K562 (cell line): ENCODE results near the gene AQP5.

Experiments used
- CHD1 ChIP-seq: fragments of 200-600 bp; sonication (generic); IDR thresholded peaks from one replicate; pipeline ENCODE4 v1.6.1; 2012; ENCODE audit warnings: mild to moderate bottlenecking, moderate library complexity, low read length, inconsistent platforms
- DNMT1 ChIP-seq: fragments of 450-650 bp; IDR thresholded peaks from 2 replicates; pipeline ENCODE4 v1.6.1; 2016; ENCODE audit warnings: antibody characterized with exemption, mild to moderate bottlenecking
- EZH2 ChIP-seq: IDR thresholded peaks from 2 replicates; pipeline ENCODE4 v1.6.1; 2012; ENCODE audit warnings: low read depth, mild to moderate bottlenecking, inconsistent platforms, low read length, borderline replicate concordance
- POLR2A ChIP-seq: fragments of 450-650 bp; conservative IDR thresholded peaks from 2 replicates; pipeline ENCODE4 v1.6.1; 2016
- TF ChIP-seq, protein P1 (sequence below), 3 experiments: IDR thresholded peaks in 2 of 3; conservative IDR thresholded peaks in 1 of 3; 2 replicates each; pipeline ENCODE4 v1.5.1; 2011 to 2012; ENCODE audit warnings: low read length in 3 of 3, mild to moderate bottlenecking in 3 of 3, control low read depth in 2 of 3, improper control_type of control experiment in 1 of 3, inconsistent platforms in 1 of 3, low read depth in 1 of 3, mixed read lengths in 1 of 3, moderate library complexity in 1 of 3; ENCODE audit not compliant: insufficient read depth in 2 of 3
- TF ChIP-seq, protein P2 (sequence below): sonication (generic); formaldehyde crosslinking; IDR thresholded peaks from 2 replicates; pipeline ENCODE4 v1.8.0; 2023; ENCODE audit warnings: mild to moderate bottlenecking, missing genetic modification reagents

DNA sequence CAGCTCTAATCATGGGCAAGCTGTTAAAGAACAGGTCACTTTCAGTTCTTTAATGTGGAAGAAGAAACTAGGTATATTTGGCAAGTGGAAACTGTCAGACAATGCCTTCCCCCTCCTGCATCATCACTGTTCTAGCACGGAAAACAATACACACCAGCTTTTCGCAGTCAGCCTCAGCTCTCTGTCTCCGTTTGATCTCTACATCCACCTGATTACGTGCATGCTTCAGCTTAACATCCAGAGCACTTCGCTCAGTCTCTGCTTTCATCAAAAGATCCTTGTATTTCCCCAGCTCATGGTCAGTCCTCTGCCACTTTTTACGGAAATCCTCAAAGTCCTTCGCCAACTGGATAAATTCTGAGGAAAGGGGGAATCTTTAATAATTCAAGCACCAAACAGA lies 44.6 kb downstream of the AQP5 start:
- TF ChIP-seq DNMT1 (no peak), POLR2A (no peak), EZH2 (no peak), CHD1 (no peak)
- TF ChIP-seq, protein P1, sequence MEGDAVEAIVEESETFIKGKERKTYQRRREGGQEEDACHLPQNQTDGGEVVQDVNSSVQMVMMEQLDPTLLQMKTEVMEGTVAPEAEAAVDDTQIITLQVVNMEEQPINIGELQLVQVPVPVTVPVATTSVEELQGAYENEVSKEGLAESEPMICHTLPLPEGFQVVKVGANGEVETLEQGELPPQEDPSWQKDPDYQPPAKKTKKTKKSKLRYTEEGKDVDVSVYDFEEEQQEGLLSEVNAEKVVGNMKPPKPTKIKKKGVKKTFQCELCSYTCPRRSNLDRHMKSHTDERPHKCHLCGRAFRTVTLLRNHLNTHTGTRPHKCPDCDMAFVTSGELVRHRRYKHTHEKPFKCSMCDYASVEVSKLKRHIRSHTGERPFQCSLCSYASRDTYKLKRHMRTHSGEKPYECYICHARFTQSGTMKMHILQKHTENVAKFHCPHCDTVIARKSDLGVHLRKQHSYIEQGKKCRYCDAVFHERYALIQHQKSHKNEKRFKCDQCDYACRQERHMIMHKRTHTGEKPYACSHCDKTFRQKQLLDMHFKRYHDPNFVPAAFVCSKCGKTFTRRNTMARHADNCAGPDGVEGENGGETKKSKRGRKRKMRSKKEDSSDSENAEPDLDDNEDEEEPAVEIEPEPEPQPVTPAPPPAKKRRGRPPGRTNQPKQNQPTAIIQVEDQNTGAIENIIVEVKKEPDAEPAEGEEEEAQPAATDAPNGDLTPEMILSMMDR (IDR thresholded peaks at IDR 0.05 in 2 of 3, conservative IDR thresholded peaks at IDR 0.05 in 1 of 3; ENCODE audit: insufficient read depth in 2 of 3, low read depth in 1 of 3, low read length in 3 of 3): no peak
- TF ChIP-seq, protein P2, sequence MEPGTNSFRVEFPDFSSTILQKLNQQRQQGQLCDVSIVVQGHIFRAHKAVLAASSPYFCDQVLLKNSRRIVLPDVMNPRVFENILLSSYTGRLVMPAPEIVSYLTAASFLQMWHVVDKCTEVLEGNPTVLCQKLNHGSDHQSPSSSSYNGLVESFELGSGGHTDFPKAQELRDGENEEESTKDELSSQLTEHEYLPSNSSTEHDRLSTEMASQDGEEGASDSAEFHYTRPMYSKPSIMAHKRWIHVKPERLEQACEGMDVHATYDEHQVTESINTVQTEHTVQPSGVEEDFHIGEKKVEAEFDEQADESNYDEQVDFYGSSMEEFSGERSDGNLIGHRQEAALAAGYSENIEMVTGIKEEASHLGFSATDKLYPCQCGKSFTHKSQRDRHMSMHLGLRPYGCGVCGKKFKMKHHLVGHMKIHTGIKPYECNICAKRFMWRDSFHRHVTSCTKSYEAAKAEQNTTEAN (CRISPR knock-in tag): no peak
